ENCODE data around the gene COL5A2.

Gene COL5A2

GRCh38 chr2:189002079-189002478 lies 177.5 kb downstream of the COL5A2 start:
- ChIA-PET CTCF (no interaction called here), POLR2A (ENCODE audit: low non-redundant PET) (no interaction called here)
- H3K27ac ChIP-seq, result no peak overlapping the region
- peak; percentile 12 for DNase-seq (ENCODE audit: low spot score)
- no peak for TF ChIP-seq CTCF (conservative IDR thresholded peaks at IDR 0.05; ENCODE audit: low read depth)

GRCh38 chr2:189000221-189000620 lies 179.3 kb downstream of the COL5A2 start:
- POLR2A ChIA-PET (ENCODE audit: low non-redundant PET), result no interaction called here
- DNase-seq (ENCODE audit: low spot score), result no peak
- no peak for TF ChIP-seq CTCF (conservative IDR thresholded peaks at IDR 0.05; ENCODE audit: low read depth)
- H3K27ac ChIP-seq, result no peak overlapping the region
- CTCF ChIA-PET, result no interaction called here

GRCh38 chr2:188997263-188997662 lies 182.3 kb downstream of the COL5A2 start:
- CTCF ChIA-PET, result no interaction called here
- no peak overlapping the region for H3K27ac ChIP-seq

GRCh38 chr2:188993247-188993646 lies 186.3 kb downstream of the COL5A2 start:
- DNase-seq (ENCODE audit: low spot score), result no peak
- POLR2A ChIA-PET (ENCODE audit: low non-redundant PET), result no interaction called here
- CTCF ChIA-PET, result no interaction called here
- no peak for TF ChIP-seq CTCF (conservative IDR thresholded peaks at IDR 0.05; ENCODE audit: low read depth)
- H3K27ac ChIP-seq, result no peak overlapping the region

More at GRCh38 chr2:188997263-188997662, 182.3 kb downstream of the COL5A2 start:
- TF ChIP-seq CTCF (conservative IDR thresholded peaks at IDR 0.05; ENCODE audit: low read depth), result no peak
- DNase-seq (ENCODE audit: low spot score), result no peak
- POLR2A ChIA-PET (ENCODE audit: low non-redundant PET), result no interaction called here

GRCh38 chr2:188986839-188987238 lies 192.7 kb downstream of the COL5A2 start:
- no peak for DNase-seq (ENCODE audit: low spot score)
- ChIA-PET POLR2A (ENCODE audit: low non-redundant PET) (no interaction called here), CTCF (interaction anchor here (0.5 to 0.6 kb wide), 3 partner anchors 93 to 852 kb away, joined by 4 to 7 read pairs (median 4); no protein-coding TSS in a partner anchor)
- no peak overlapping the region for H3K27ac ChIP-seq
- TF ChIP-seq CTCF (conservative IDR thresholded peaks at IDR 0.05; ENCODE audit: low read depth), result no peak

- H3K27ac ChIP-seq, result no peak overlapping the region
- ChIA-PET CTCF (interaction anchor here (0.5 kb wide), 1 partner anchor 1201 kb away, joined by 3 read pairs; no protein-coding TSS in a partner anchor), POLR2A (ENCODE audit: low non-redundant PET) (no interaction called here)
- TF ChIP-seq CTCF (conservative IDR thresholded peaks at IDR 0.05; ENCODE audit: low read depth), result no peak
- DNase-seq (ENCODE audit: low spot score), result no peak
Measured at GRCh38 chr2:188984680-188985079, 194.9 kb downstream of the COL5A2 start.
